ENCODE data around the gene LATS2.

DNA sequence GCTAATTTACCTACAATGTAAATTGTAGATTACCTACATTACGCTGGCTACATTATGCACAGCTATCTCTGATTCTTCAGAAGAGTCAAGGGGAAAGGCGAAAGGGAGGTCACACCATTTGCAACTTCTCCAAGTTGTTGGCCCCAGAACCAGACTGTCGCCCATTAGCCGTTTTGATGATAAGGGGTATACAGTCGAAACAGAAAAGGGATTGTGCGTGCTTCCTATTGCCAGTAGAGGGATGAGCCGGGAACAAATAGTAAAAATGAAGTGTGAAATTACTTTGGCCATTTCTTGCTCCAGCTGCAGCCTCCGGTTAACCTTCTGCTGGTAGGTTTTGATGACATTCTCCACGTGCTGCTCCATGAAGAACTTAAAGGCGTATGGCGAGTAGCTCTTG is 73.8 kb downstream of the LATS2 start:
- TF ChIP-seq POLR2A (IDR thresholded peaks at IDR 0.05; ENCODE audit: control extremely low read depth in 1 of 2, low read depth in 2 of 2, low read length in 2 of 2) (no peak), JUND (IDR thresholded peaks at IDR 0.05; ENCODE audit: low read length) (no peak), EP300 (IDR thresholded peaks at IDR 0.05; ENCODE audit: borderline replicate concordance in 1 of 2, low read depth in 2 of 2, low read length in 2 of 2) (no peak), HDAC2 (IDR thresholded peaks at IDR 0.05; ENCODE audit: borderline replicate concordance in 1 of 2, low read depth in 2 of 2, low read length in 2 of 2) (no peak), YY1 (IDR thresholded peaks at IDR 0.05; ENCODE audit: low read depth, low read length) (no peak), RAD21 (IDR thresholded peaks at IDR 0.05 in 1 of 2, conservative IDR thresholded peaks at IDR 0.05 in 1 of 2; ENCODE audit: low read depth in 2 of 2, low read length in 2 of 2) (no peak), TCF12 (IDR thresholded peaks at IDR 0.05; ENCODE audit: low read depth, low read length) (no peak)
- TF ChIP-seq, protein P1, sequence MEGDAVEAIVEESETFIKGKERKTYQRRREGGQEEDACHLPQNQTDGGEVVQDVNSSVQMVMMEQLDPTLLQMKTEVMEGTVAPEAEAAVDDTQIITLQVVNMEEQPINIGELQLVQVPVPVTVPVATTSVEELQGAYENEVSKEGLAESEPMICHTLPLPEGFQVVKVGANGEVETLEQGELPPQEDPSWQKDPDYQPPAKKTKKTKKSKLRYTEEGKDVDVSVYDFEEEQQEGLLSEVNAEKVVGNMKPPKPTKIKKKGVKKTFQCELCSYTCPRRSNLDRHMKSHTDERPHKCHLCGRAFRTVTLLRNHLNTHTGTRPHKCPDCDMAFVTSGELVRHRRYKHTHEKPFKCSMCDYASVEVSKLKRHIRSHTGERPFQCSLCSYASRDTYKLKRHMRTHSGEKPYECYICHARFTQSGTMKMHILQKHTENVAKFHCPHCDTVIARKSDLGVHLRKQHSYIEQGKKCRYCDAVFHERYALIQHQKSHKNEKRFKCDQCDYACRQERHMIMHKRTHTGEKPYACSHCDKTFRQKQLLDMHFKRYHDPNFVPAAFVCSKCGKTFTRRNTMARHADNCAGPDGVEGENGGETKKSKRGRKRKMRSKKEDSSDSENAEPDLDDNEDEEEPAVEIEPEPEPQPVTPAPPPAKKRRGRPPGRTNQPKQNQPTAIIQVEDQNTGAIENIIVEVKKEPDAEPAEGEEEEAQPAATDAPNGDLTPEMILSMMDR (IDR thresholded peaks at IDR 0.05; ENCODE audit: control extremely low read depth in 1 of 3, insufficient read depth in 1 of 3, low read depth in 1 of 3, low read length in 3 of 3), result no peak
- TF ChIP-seq, protein P2, sequence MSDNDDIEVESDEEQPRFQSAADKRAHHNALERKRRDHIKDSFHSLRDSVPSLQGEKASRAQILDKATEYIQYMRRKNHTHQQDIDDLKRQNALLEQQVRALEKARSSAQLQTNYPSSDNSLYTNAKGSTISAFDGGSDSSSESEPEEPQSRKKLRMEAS (IDR thresholded peaks at IDR 0.05), result no peak
